ENCODE results near the gene OSBP. TPM values are rescaled to one million over a fixed set of nuclear protein-coding genes. Genes with fewer than 3 reads are reported as not detected.

The OSBP gene
- total and polyA plus RNA-seq, 9 of the 15 experiments (the other 6 are each of a cell fraction or from before 2014, with no cell fraction given), result 11.7 to 49.0 (median 28.7) TPM

DNA sequence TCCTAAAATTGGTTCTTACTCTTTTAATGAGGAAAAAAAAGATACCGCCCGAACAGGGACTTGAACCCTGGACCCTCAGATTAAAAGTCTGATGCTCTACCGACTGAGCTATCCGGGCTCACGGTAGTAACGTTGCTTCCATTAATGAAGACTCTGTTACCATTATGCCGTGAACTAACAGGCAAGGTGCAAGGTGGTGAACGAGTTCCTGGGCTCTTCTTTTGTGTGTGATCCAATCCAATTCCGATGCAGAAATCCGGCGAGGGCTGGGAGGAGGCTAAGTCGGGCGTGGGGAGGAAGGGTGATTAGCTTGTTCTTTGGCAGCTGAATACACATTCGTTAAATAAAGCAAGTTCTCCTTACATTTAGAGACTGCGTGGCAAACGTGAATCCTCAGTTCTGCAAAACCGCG lies 55.3 kb downstream of the OSBP start (continued):
- TF ChIP-seq, protein P1, sequence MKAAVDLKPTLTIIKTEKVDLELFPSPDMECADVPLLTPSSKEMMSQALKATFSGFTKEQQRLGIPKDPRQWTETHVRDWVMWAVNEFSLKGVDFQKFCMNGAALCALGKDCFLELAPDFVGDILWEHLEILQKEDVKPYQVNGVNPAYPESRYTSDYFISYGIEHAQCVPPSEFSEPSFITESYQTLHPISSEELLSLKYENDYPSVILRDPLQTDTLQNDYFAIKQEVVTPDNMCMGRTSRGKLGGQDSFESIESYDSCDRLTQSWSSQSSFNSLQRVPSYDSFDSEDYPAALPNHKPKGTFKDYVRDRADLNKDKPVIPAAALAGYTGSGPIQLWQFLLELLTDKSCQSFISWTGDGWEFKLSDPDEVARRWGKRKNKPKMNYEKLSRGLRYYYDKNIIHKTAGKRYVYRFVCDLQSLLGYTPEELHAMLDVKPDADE (conservative IDR thresholded peaks at IDR 0.05; ENCODE audit: control insufficient read depth, low read depth, low read length), result peak; percentile 84
- TF ChIP-seq ZFX (CRISPR knock-in tag; IDR thresholded peaks at IDR 0.05) (no peak), ZNF311 (CRISPR knock-in tag; IDR thresholded peaks at IDR 0.05) (no peak), MAFF (IDR thresholded peaks at IDR 0.05; ENCODE audit: low read length) (no peak), BMI1 (IDR thresholded peaks at IDR 0.05; ENCODE audit: low read length) (no peak), KDM5B (IDR thresholded peaks at IDR 0.05; ENCODE audit: insufficient replicate concordance, low read depth, low read length) (peak; percentile 92), MXI1 (IDR thresholded peaks at IDR 0.05; ENCODE audit: low read depth, low read length) (no peak), FOXJ2 (tag; IDR thresholded peaks at IDR 0.05) (no peak), SETDB1 (IDR thresholded peaks at IDR 0.05; ENCODE audit: low read length) (no peak), NR4A1 (CRISPR knock-in tag; IDR thresholded peaks at IDR 0.05) (no peak), NR4A1 (tag; IDR thresholded peaks at IDR 0.05) (0 out of 2 replicates have a peak, but pooled peaks have one; percentile 43), ZSCAN29 (IDR thresholded peaks at IDR 0.05) (peak; percentile 77), NCOA2 (IDR thresholded peaks at IDR 0.05; ENCODE audit: partially characterized antibody in 2 of 2) (peak in 1 of 2 experiments; percentile 79), ZNF511 (CRISPR knock-in tag; IDR thresholded peaks at IDR 0.05) (peak; percentile 71; the same call in 1 of the 2 replicates), ZNF263 (CRISPR knock-in tag; IDR thresholded peaks at IDR 0.05; ENCODE audit: borderline replicate concordance) (peak; percentile 58; the same call in 1 of the 2 replicates), SP1 (CRISPR knock-in tag; IDR thresholded peaks at IDR 0.05) (peak; percentile 57), TBP (optimal IDR thresholded peaks at IDR 0.05; ENCODE audit: low read depth, low read length) (peak; percentile 100), DACH1 (IDR thresholded peaks at IDR 0.05; ENCODE audit: partially characterized antibody) (no peak), KAT8 (IDR thresholded peaks at IDR 0.05; ENCODE audit: low read depth) (0 out of 2 replicates have a peak, but pooled peaks have one; percentile 27), ATF1 (CRISPR knock-in tag; IDR thresholded peaks at IDR 0.05) (no peak), ATF1 (tag; IDR thresholded peaks at IDR 0.05) (peak; percentile 48; the same call in 1 of the 2 replicates), BDP1 (IDR thresholded peaks at IDR 0.05; ENCODE audit: insufficient read depth, insufficient read length) (peak; percentile 95), ELK3 (CRISPR knock-in tag; IDR thresholded peaks at IDR 0.05) (no peak)
- TF ChIP-seq, protein P2, sequence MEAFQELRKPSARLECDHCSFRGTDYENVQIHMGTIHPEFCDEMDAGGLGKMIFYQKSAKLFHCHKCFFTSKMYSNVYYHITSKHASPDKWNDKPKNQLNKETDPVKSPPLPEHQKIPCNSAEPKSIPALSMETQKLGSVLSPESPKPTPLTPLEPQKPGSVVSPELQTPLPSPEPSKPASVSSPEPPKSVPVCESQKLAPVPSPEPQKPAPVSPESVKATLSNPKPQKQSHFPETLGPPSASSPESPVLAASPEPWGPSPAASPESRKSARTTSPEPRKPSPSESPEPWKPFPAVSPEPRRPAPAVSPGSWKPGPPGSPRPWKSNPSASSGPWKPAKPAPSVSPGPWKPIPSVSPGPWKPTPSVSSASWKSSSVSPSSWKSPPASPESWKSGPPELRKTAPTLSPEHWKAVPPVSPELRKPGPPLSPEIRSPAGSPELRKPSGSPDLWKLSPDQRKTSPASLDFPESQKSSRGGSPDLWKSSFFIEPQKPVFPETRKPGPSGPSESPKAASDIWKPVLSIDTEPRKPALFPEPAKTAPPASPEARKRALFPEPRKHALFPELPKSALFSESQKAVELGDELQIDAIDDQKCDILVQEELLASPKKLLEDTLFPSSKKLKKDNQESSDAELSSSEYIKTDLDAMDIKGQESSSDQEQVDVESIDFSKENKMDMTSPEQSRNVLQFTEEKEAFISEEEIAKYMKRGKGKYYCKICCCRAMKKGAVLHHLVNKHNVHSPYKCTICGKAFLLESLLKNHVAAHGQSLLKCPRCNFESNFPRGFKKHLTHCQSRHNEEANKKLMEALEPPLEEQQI (IDR thresholded peaks at IDR 0.05), result 0 out of 2 replicates have a peak, but pooled peaks have one; percentile 40

Data from K562 (cell line).